HG03060 (cell line): ENCODE data around the gene MCMBP.
"Not testable (repeated sequence)": the region's sequence is repeated elsewhere in the genome, so short reads cannot be mapped to it uniquely, and the experiment has no call there.

Source experiments
- ATAC-seq: cut with Tn5 transposase; IDR thresholded peaks from one replicate; pipeline ENCODE4 v1.9.1; 2021; ENCODE audit warnings: low read depth, moderate number of reproducible peaks; ENCODE audit not compliant: unreplicated experiment

The MCMBP gene

GRCh38 chr10:119883901-119884611, 11.4 kb upstream of the MCMBP start:
- not testable (repeated sequence) for ATAC-seq

GRCh38 chr10:119878524-119878923, 5.9 kb upstream of the MCMBP start:
- ATAC-seq, result no peak

- ATAC-seq, result peak; percentile 55
Observed at GRCh38 chr10:119872860-119873681, 428 bp upstream of the MCMBP start.

- ATAC-seq, result no peak
Observed at GRCh38 chr10:119871881-119872609, 598 bp downstream of the MCMBP start.

- not testable (repeated sequence) for ATAC-seq
Observed at GRCh38 chr10:119869398-119869797, 3.2 kb downstream of the MCMBP start.

GRCh38 chr10:119867317-119867716, 5.3 kb downstream of the MCMBP start:
- ATAC-seq, result no peak

- ATAC-seq, result no peak
Observed at GRCh38 chr10:119865699-119866240, 6.9 kb downstream of the MCMBP start.

- no peak for ATAC-seq
Observed at GRCh38 chr10:119863951-119864565, 8.6 kb downstream of the MCMBP start.

- no peak for ATAC-seq
Observed at GRCh38 chr10:119862524-119862923, 10.1 kb downstream of the MCMBP start.

GRCh38 chr10:119860866-119861607, 11.6 kb downstream of the MCMBP start:
- ATAC-seq, result no peak

- no peak for ATAC-seq
Observed at GRCh38 chr10:119859420-119860258, 13.0 kb downstream of the MCMBP start.

- ATAC-seq, result no peak
Observed at GRCh38 chr10:119858063-119858462, 14.6 kb downstream of the MCMBP start.

GRCh38 chr10:119853574-119853973, 19.1 kb downstream of the MCMBP start:
- ATAC-seq, result no peak

GRCh38 chr10:119852822-119853221, 19.8 kb downstream of the MCMBP start:
- ATAC-seq, result no peak

GRCh38 chr10:119852277-119852676, 20.4 kb downstream of the MCMBP start:
- ATAC-seq, result no peak

GRCh38 chr10:119849944-119850343, 22.7 kb downstream of the MCMBP start:
- no peak for ATAC-seq

- no peak for ATAC-seq
Observed at GRCh38 chr10:119849031-119849789, 23.4 kb downstream of the MCMBP start.

- ATAC-seq, result no peak
Observed at GRCh38 chr10:119845656-119846055, 27.0 kb downstream of the MCMBP start.
